Measurements from ENCODE around the gene MTUS2.

DNA sequence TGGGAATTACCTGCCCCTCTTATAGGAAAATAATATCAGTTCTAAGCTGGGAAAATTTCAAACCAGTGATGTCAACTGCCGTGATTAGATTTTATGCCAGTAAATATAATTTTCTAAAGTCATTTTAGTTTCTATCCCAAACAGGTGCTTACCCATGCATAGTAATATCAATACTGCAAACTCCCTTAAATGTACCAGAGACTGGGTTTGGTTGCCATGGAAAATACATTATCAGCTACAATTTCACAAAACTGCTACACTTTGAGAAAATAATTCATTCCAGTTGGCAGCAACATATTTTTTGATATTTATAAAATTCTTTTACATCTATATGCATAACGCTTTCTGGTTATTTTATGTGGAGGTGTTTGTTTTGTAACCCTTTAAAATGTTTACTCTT, 631.8 kb downstream of the MTUS2 start:
- TF ChIP-seq, protein P1, sequence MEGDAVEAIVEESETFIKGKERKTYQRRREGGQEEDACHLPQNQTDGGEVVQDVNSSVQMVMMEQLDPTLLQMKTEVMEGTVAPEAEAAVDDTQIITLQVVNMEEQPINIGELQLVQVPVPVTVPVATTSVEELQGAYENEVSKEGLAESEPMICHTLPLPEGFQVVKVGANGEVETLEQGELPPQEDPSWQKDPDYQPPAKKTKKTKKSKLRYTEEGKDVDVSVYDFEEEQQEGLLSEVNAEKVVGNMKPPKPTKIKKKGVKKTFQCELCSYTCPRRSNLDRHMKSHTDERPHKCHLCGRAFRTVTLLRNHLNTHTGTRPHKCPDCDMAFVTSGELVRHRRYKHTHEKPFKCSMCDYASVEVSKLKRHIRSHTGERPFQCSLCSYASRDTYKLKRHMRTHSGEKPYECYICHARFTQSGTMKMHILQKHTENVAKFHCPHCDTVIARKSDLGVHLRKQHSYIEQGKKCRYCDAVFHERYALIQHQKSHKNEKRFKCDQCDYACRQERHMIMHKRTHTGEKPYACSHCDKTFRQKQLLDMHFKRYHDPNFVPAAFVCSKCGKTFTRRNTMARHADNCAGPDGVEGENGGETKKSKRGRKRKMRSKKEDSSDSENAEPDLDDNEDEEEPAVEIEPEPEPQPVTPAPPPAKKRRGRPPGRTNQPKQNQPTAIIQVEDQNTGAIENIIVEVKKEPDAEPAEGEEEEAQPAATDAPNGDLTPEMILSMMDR (IDR thresholded peaks at IDR 0.05 in 8 of 11, conservative IDR thresholded peaks at IDR 0.05 in 3 of 11) = no peak
- TF ChIP-seq POLR2AphosphoS5 (IDR thresholded peaks at IDR 0.05) (no peak), POLR2A (IDR thresholded peaks at IDR 0.05) (no peak)
